HG03520 (cell line): Measurements from ENCODE around the gene NUP98.
"Not testable (repeated sequence)": the region's sequence is repeated elsewhere in the genome, so short reads cannot be mapped to it uniquely, and the experiment has no call there.

Experiments used
- ATAC-seq: cut with Tn5 transposase; IDR thresholded peaks from one replicate; pipeline ENCODE4 v1.9.1; 2021; ENCODE audit warnings: mild to moderate bottlenecking, moderate library complexity; ENCODE audit not compliant: unreplicated experiment

The NUP98 gene

GRCh38 chr11:3679077-3679476 is 118.3 kb downstream of the NUP98 start:
- no peak for ATAC-seq

DNA sequence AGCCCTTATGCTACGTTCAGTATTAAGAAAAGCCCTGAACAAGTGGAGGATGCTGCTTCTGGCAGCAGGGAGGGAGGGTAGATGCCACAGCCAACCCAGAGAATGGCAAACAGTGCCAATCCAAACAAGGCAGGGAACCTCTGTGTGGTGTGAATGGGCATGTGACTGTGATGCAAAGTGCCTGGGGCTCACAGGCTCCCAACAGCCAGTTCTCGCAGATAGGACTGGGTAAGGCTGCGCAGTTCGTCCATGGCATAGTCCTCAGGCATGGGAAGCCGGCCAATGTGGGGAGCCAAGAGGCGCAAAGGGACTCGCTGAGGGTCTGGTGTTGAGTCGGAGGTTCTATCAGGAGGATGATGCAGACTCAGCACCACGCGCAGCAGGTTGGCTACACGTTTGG is 121.4 kb downstream of the NUP98 start:
- ATAC-seq = no peak

DNA sequence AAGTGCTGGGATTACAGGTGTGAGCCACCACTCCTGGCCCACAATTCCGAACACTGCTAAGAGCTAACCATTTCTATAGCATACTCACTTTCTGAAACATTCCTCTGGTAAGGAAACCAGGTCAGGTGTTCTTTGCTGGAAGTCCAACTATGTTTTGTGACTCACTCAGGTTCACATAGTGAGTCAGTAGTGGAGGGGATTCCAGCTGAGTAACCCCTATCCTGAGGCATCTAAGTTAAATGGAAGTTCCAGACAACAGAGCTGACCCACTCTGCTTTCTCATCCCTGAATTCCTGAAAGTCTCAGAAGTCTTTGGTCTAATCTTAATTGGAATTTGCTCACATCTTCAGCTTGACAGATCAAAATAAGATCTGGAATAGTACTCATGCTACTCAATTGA is 123.2 kb downstream of the NUP98 start:
- ATAC-seq = no peak

DNA sequence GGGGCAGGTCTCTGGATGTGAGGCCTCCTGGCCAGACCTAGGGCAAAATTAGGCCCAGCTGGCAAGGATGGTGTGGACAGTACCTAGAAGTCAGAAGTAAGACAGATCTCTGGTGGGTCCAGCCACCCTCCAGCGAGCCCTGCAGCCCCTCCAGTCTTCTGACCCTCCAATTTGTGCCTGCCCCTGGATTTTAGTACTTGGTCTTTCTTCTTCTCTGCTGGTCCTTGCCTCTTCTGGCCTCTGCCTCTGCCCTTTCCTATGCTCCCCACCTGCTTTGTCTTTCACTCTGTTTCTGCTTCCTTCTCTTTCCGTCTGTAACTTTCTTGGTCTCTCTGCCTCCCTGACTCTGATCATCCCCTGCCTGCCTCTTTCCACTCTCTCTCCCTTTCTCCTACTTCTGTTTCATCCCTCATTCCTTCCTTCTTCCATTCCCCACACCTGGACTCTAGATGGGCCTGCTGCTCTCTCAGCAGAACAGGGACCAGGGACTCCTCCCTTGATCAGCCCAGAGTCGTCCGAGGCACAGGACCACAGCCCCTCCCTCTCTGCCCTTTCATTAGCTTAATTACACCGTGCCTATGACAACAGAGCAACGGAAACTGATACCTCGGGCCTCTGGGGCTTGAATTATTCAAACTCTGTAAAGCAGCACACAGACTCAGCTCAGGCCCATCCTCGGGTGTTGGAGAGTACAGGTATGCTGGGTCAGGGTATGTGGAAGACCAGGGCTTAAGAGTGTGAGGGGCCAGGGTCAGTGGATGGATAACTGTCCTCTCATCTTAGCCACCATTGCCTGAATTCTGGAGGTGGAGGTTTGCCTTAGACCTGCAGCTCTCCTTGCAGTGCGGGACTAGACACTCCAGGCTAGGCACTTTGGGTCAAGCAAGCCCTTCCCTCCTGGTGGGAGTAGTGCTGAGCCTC is 125.8 kb downstream of the NUP98 start, which contains the start of gene CHRNA10:
TSS of gene CHRNA10 (minus strand) at position 51 of the 921 bp plus-strand sequence. CDS start 72 bp downstream, outside the sequence.
- no peak for ATAC-seq

GRCh38 chr11:3669742-3670183 is 127.6 kb downstream of the NUP98 start:
- ATAC-seq = no peak

- ATAC-seq = no peak
Observed at GRCh38 chr11:3669128-3669527, 128.2 kb downstream of the NUP98 start.

DNA sequence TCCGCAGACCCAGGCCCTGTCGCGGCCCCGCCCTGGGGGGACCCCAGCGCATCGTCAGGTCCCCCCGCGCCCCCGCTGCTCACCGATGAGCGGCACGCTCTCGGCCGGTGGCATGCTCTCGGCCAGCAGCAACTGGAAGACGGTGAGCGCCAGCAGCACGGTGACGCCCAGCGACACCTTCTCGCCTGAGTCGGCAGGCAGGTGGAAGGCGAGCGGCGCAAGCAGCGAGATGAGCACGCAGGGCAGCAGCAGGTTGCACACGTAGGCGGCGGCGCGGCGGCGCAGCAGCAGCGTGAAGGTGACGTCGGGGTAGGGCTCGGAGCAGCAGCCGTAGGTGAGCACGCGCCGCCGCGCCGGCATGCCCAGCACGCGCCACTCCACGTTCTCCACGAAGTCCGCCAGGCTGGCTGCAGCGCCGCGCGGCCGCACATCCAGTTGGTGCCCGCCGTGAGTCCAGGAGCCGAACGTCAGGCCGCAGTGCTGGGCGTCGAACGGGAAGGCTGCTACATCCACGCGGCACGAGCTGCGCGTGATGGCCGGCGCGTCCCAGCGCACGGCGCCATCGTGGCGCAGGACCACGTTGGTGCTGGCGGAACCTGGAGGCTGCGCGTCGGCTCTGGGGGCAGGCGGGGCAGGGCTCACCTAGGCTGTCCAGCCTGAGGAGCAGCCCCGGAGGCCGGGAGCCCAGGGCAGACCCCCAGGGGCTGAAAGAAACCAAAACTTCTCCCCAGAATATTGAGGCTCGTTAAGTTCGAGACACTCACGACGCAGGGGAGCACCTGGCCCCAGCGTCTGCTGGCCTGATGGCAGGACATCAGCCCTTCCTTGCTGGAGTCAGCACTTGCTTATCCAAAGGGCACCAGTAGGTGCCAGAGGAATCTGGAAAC is 130.0 kb downstream of the NUP98 start:
- no peak for ATAC-seq

DNA sequence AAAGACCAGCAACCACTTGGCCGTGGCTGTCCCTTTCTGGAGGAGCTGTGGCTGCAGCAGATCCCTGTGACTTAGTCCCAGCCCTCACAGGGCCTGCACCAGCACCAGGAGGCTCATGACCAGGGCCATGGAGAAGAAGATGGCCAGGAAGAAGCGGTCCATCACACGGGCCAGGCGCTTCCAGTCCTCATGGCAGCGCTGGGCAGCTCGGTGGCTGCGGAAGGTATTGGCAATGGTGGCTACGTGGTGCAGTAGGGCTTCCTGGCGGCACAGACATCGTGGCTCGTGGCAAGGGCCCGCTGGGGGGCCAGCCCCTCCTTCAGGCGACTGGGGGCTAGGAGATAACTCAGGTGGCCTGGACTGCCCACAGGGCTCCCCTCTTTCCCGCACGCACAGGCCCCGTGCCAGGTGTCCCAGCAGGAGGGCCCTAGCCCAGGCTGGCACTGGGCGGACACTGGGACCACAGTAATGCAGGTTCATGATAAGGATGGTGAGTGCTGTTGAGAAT is 131.3 kb downstream of the NUP98 start:
- no peak for ATAC-seq

- no peak for ATAC-seq
Observed at GRCh38 chr11:3665336-3666022, 131.9 kb downstream of the NUP98 start.

- no peak for ATAC-seq
Observed at GRCh38 chr11:3664032-3664630, 133.2 kb downstream of the NUP98 start.

- ATAC-seq = no peak
Observed at GRCh38 chr11:3662856-3663255, 134.5 kb downstream of the NUP98 start.

GRCh38 chr11:3660960-3661359 is 136.4 kb downstream of the NUP98 start:
- no peak for ATAC-seq

GRCh38 chr11:3659595-3660515 is 137.5 kb downstream of the NUP98 start:
- no peak for ATAC-seq

GRCh38 chr11:3658252-3658651 is 139.1 kb downstream of the NUP98 start:
- no peak for ATAC-seq

- ATAC-seq = not testable (repeated sequence)
Observed at GRCh38 chr11:3657331-3657730, 140.0 kb downstream of the NUP98 start.

- no peak for ATAC-seq
Observed at GRCh38 chr11:3655547-3655946, 141.8 kb downstream of the NUP98 start.

GRCh38 chr11:3652514-3652913 is 144.8 kb downstream of the NUP98 start:
- ATAC-seq = not testable (repeated sequence)

DNA sequence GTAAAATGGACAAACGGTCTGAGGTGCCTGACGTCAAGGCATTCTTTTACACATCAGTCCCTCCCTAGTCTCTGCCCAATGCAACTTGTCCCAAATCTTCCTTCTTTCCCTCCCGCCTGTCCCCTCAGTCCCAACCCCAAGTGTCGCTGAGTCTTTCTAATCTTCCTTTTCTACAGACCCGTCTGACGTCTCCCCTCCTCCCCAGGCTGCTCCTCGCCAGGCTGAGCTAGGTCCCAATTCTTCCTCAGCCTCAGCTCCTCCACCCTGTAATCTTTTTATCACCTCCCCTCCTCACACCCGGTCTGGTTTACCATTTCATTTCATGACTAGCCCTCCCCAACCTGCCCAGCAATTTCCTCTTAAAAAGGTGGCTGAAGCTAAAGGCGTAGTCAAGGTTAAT is 148.0 kb downstream of the NUP98 start:
- ATAC-seq = not testable (repeated sequence)

GRCh38 chr11:3648843-3649242 is 148.5 kb downstream of the NUP98 start:
- not testable (repeated sequence) for ATAC-seq
